Neuronal stem cell (in vitro differentiated cells): ENCODE data around the gene SLC35E4. TPM values are rescaled to one million over a fixed set of nuclear protein-coding genes. Genes with fewer than 3 reads are reported as not detected.

Source experiments
- DNase-seq: peaks from one replicate; pipeline ENCODE4 v3.0.0-alpha.2; 2013; ENCODE audit warnings: low spot score
- H2AFZ ChIP-seq: one replicate; pipeline ENCODE4 v1.6.1; 2013; ENCODE audit warnings: mild to moderate bottlenecking, low read length, inconsistent platforms
- H2AK5ac ChIP-seq: 2 replicates; pipeline ENCODE4 v1.6.1; 2013; ENCODE audit warnings: low read depth, mild to moderate bottlenecking, inconsistent platforms, low read length, moderate library complexity, mixed read lengths
- H2BK120ac ChIP-seq: 2 replicates; pipeline ENCODE4 v1.6.1; 2013; ENCODE audit warnings: low read depth, mild to moderate bottlenecking, inconsistent platforms, low read length, moderate library complexity, mixed read lengths
- H2BK12ac ChIP-seq: one replicate; pipeline ENCODE4 v1.6.1; 2013; ENCODE audit warnings: low read length, inconsistent platforms
- H2BK15ac ChIP-seq: 2 replicates; pipeline ENCODE4 v1.6.1; 2013; ENCODE audit warnings: mild to moderate bottlenecking, low read length, inconsistent platforms, mixed read lengths
- H2BK5ac ChIP-seq: one replicate; pipeline ENCODE4 v1.6.1; 2013; ENCODE audit warnings: inconsistent platforms, mild to moderate bottlenecking, low read length, moderate library complexity
- H3K14ac ChIP-seq: one replicate; pipeline ENCODE4 v1.6.1; 2013; ENCODE audit warnings: low read length, inconsistent platforms
- H3K18ac ChIP-seq: 2 replicates; pipeline ENCODE4 v1.6.1; 2013; ENCODE audit warnings: low read length, inconsistent platforms
- H3K23ac ChIP-seq: 2 replicates; pipeline ENCODE4 v1.6.1; 2013; ENCODE audit warnings: low read depth, mild to moderate bottlenecking, mixed read lengths, low read length, inconsistent platforms; ENCODE audit not compliant: poor library complexity
- H3K27ac ChIP-seq: replicated peaks from 3 replicates; pipeline ENCODE4 v1.5.1; 2013; ENCODE audit warnings: low read length, inconsistent platforms
- H3K27me3 ChIP-seq, 3 experiments: 2 replicates each; pipeline ENCODE4 v1.6.1; 2013; ENCODE audit warnings: low read length in 3 of 3, mild to moderate bottlenecking in 2 of 3, inconsistent platforms in 1 of 3, low read depth in 1 of 3, mixed read lengths in 1 of 3, moderate library complexity in 1 of 3; ENCODE audit not compliant: control insufficient read depth in 3 of 3, insufficient read depth in 3 of 3
- H3K36me3 ChIP-seq, 2 donors: replicated peaks in 1 of 2; 2 replicates each; pipeline ENCODE4 v1.6.1; 2013; ENCODE audit warnings: low read length in 2 of 2; ENCODE audit not compliant: control insufficient read depth in 2 of 2, insufficient read depth in 2 of 2
- H3K4ac ChIP-seq: 2 replicates; pipeline ENCODE4 v1.6.1; 2013; ENCODE audit warnings: inconsistent platforms, mild to moderate bottlenecking, low read length, moderate library complexity
- H3K4me1 ChIP-seq, 2 donors: 1 replicate in 1 of 2; 2 replicates in 1 of 2; pipeline ENCODE4 v1.6.1; 2013; ENCODE audit warnings: low read length in 2 of 2, low read depth in 1 of 2; ENCODE audit not compliant: control insufficient read depth in 2 of 2, insufficient read depth in 1 of 2
- H3K4me2 ChIP-seq: one replicate; pipeline ENCODE4 v1.6.1; 2013; ENCODE audit warnings: mild to moderate bottlenecking, low read length, inconsistent platforms; ENCODE audit not compliant: insufficient read depth, poor library complexity, severe bottlenecking
- H3K4me3 ChIP-seq, 2 donors: 2 replicates each; pipeline ENCODE4 v1.5.1; 2013; ENCODE audit warnings: low read length in 2 of 2, mild to moderate bottlenecking in 2 of 2, inconsistent platforms in 1 of 2, moderate library complexity in 1 of 2
- H3K79me1 ChIP-seq: one replicate; pipeline ENCODE4 v1.6.1; 2013; ENCODE audit warnings: low read depth, mild to moderate bottlenecking, inconsistent platforms, low read length, moderate library complexity
- H3K9ac ChIP-seq: one replicate; pipeline ENCODE4 v1.6.1; 2013; ENCODE audit warnings: mild to moderate bottlenecking, low read depth, low read length, inconsistent platforms; ENCODE audit not compliant: poor library complexity
- H3K9me3 ChIP-seq, 2 donors: replicated peaks in 1 of 2; 2 replicates each; pipeline versions ENCODE3 to v1.6.1; 2013; ENCODE audit warnings: low read length in 2 of 2, mild to moderate bottlenecking in 2 of 2, inconsistent platforms in 1 of 2, low read depth in 1 of 2, mixed read lengths in 1 of 2, moderate library complexity in 1 of 2; ENCODE audit not compliant: control insufficient read depth in 2 of 2, insufficient read depth in 1 of 2
- H4K8ac ChIP-seq: one replicate; pipeline ENCODE4 v1.6.1; 2013; ENCODE audit warnings: low read depth, mild to moderate bottlenecking, inconsistent platforms, low read length, moderate library complexity
- H4K91ac ChIP-seq: one replicate; pipeline ENCODE4 v1.6.1; 2013; ENCODE audit warnings: low read length, low read depth, mild to moderate bottlenecking, inconsistent platforms; ENCODE audit not compliant: poor library complexity
- WGBS, 2 donors: extraction: QIAGEN DNeasy Blood & Tissue Kit; methylation state at CpG; one replicate each; pipeline ENCODE4 v1.1.7; 2013; ENCODE audit warnings: missing lambda C conversion rate in 2 of 2, mixed read lengths in 1 of 2; ENCODE audit not compliant: insufficient read length in 2 of 2, insufficient replicate concordance in 1 of 2; ENCODE audit errors: extremely low coverage in 2 of 2; 5-methylcytosine and 5-hydroxymethylcytosine counted together
- polyA plus RNA-seq, 2 experiments: library from polyadenylated mRNA; stranded (reverse); fragments of 200-250 nt; gene quantifications; one replicate each; pipeline ENCODE4 v1.2.3, GENCODE V29; 2013

Gene SLC35E4, protein sequence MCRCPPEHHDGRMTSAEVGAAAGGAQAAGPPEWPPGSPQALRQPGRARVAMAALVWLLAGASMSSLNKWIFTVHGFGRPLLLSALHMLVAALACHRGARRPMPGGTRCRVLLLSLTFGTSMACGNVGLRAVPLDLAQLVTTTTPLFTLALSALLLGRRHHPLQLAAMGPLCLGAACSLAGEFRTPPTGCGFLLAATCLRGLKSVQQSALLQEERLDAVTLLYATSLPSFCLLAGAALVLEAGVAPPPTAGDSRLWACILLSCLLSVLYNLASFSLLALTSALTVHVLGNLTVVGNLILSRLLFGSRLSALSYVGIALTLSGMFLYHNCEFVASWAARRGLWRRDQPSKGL
- 4.1 TPM for polyA plus RNA-seq (2013, experiment 1 of 2)
- 4.0 TPM for polyA plus RNA-seq (2013, experiment 2 of 2)

DNA sequence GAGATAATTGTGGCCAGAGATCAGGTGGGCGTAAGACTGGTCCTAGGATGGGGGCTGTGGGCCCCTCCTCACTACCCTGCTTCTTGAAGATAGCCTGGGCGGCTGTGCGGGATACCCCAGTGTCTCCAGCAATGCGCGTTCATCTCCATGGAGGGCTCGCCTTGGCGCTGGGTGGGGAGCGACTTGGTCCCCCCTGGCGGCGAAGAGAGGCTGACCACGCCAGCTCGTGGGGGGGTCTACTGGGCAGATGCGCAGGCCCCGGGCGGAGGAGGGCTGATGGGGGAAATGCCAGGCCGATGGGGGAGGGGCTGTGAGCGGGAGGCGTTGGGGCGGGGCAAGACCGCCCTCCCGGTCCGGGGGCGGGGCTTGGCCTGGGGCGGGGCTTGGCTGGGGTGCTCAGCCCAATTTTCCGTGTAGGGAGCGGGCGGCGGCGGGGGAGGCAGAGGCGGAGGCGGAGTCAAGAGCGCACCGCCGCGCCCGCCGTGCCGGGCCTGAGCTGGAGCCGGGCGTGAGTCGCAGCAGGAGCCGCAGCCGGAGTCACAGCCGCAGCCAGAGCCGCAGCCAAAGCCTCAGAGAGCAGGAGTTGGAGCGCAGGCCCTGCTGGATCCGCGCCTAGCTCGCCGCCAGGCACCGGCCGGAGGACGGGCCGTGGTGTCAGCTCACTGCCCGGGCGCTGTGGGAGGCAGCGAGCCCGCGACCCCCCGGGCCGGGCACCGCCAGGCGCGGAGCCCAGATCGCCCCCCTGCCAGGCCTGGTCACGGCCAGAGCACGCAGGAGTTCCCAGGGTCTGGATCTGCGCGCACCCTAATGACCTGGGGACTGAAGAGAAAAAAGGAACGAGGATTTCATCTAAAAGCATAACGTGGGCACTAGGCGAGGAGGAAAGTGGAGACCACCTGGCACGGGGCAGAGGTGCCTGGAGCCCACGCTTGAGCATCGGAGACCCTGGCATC is at the start of gene SLC35E4:
Gene SLC35E4, plus strand, starts transcription at position 509 of the 953 bp plus-strand sequence. CDS start 670 bp downstream, outside the sequence.
- Histone ChIP-seq H2BK15ac (peak within 1 kb of the TSS; percentile 85), H3K14ac (peak within 1 kb of the TSS; percentile 47), H3K36me3 (no peaks in the 10 kb centered on the region), H2BK120ac (peak within 1 kb of the TSS; percentile 65), H3K27me3 (peaks cover 0 to 4% (median 0%) of the 10 kb centered on the region in 3 experiments), H3K23ac (peak within 1 kb of the TSS; percentile 93), H3K4ac (peak within 1 kb of the TSS; percentile 26), H3K18ac (peak within 1 kb of the TSS; percentile 100), H3K79me1 (peaks cover 9% of the 10 kb centered on the region), H2BK5ac (peak within 1 kb of the TSS; percentile 75), H3K9ac (peak within 1 kb of the TSS; percentile 92), H3K27ac (peak within 1 kb of the TSS; percentile 61), H4K8ac (peak within 1 kb of the TSS; percentile 65), H4K91ac (peak within 1 kb of the TSS; percentile 92), H2AFZ (peak within 1 kb of the TSS; percentile 95), H3K4me1 (peaks cover 17 to 19% of the 10 kb centered on the region in 2 donors), H3K9me3 (no peaks in the 10 kb centered on the region), H3K4me3 (peak within 1 kb of the TSS; percentile 59 to 89), H2AK5ac (peak within 1 kb of the TSS; percentile 79), H2BK12ac (peak within 1 kb of the TSS; percentile 84), H3K4me2 (peak within 1 kb of the TSS; percentile 80)
- WGBS, 2 donors = no CpG with 5 or more reads among the region's 75 CpGs
- DNase-seq = peak; percentile 89

DNA sequence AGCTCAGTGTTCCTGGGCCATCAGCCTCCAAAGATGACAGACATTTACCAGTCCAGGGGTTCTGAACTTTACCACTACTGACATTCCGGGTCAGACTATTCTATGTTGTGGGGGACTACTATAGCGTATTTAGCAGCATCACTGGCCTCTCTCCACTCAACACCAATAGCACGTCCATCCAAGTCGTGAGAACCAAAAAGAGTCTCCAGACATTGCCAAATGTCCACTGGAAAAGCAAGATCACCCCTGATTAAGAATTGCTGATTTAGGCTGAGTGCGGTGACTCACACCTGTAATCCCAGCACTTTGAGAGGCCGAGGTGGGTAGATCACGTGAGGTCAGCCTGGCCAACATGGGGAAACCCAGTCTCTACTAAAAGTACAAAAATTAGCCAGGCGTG is 49.2 kb upstream of the SLC35E4 start:
- Histone ChIP-seq H4K91ac (no peak overlapping the region), H3K18ac (no peak overlapping the region), H3K4ac (no peak overlapping the region), H3K9ac (no peak overlapping the region), H2AK5ac (no peak overlapping the region), H3K9me3 (no peaks in the 10 kb centered on the region), H3K27me3 (no peaks in the 10 kb centered on the region), H3K79me1 (peaks cover 5% of the 10 kb centered on the region), H3K36me3 (peaks cover 56 to 81% of the 10 kb centered on the region in 2 donors), H3K23ac (no peak overlapping the region), H2AFZ (no peak overlapping the region), H2BK120ac (no peak overlapping the region), H3K14ac (no peak overlapping the region), H2BK15ac (no peak overlapping the region), H2BK12ac (no peak overlapping the region), H3K4me1 (peaks cover 17 to 18% of the 10 kb centered on the region in 2 donors), H4K8ac (no peak overlapping the region), H2BK5ac (no peak overlapping the region), H3K4me2 (no peak overlapping the region), H3K27ac (no peak overlapping the region), H3K4me3 (no peak overlapping the region)
- no CpG with 5 or more reads among the region's 8 CpGs for WGBS, 2 donors
- no peak for DNase-seq

DNA sequence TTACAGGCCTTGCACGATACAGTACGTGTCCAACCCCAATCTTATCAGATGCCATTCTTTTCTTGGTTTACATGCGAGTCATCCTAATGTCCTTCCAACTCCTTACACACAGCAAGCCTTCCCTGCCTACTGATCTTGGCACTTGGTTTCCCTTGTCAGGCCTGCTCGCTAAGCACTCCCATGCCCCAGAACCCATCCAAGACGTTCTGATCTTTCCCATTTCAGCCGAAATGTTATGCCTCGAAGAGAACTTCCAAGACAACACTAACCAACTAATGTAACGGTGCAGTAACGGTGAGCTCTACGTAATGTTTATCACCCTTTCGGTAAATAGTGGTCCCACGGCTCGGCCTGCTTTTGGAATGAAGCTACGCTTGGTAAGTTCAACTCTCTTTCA is 44.4 kb upstream of the SLC35E4 start:
- Histone ChIP-seq H2AFZ (peak overlapping the region; percentile 66), H3K36me3 (peaks cover 23 to 34% of the 10 kb centered on the region in 2 donors), H3K79me1 (peaks cover 5% of the 10 kb centered on the region), H4K91ac (no peak overlapping the region), H3K23ac (no peak overlapping the region), H3K4me2 (peak overlapping the region; percentile 72), H2BK12ac (no peak overlapping the region), H3K4ac (no peak overlapping the region), H2BK15ac (no peak overlapping the region), H3K4me1 (peaks cover 7 to 10% of the 10 kb centered on the region in 2 donors), H3K27ac (no peak overlapping the region), H2BK5ac (no peak overlapping the region), H3K9ac (peak overlapping the region; percentile 63), H3K14ac (no peak overlapping the region), H3K18ac (no peak overlapping the region), H3K27me3 (no peaks in the 10 kb centered on the region), H4K8ac (no peak overlapping the region), H3K4me3 (peak overlapping the region; percentile 76 to 85), H2AK5ac (no peak overlapping the region), H3K9me3 (no peaks in the 10 kb centered on the region), H2BK120ac (no peak overlapping the region)
- WGBS, 2 donors = no CpG with 5 or more reads among the region's 14 CpGs
- no peak for DNase-seq
